Activated CD4-positive, alpha-beta memory T cell treated with anti-CD3 and anti-CD28 coated beads, Interleukin-2, amount 10 ng/mL, durations not matched to agents 7 days and 5 days (primary cell): ENCODE results near the gene USF3. TPM values are rescaled to one million over a fixed set of nuclear protein-coding genes. Genes with fewer than 3 reads are reported as not detected.

Experiments
- CTCF ChIA-PET: fragments of 350-600 bp; sonication (Branson Sonifier 250); formaldehyde crosslinking; loops from one replicate; lab custom pipeline; 2021; ENCODE audit warnings: antibody characterized with exemption, inconsistent platforms; lab: Charles Lee
- POLR2A ChIA-PET: fragments of 350-600 bp; sonication (Branson Sonifier 250); formaldehyde crosslinking; loops from one replicate; lab custom pipeline; 2021; ENCODE audit warnings: antibody characterized with exemption; lab: Charles Lee
- DNase-seq: peaks from one replicate; pipeline ENCODE4 v3.0.0-alpha.2; 2020
- H3K27ac Mint-ChIP-seq: one replicate; pipeline ENCODE4 v1.8.0; 2021; ENCODE audit warnings: mild to moderate bottlenecking, mixed read lengths
- H3K27me3 Mint-ChIP-seq: one replicate; pipeline ENCODE4 v1.8.0; 2021; ENCODE audit warnings: mixed read lengths
- H3K36me3 Mint-ChIP-seq: one replicate; pipeline ENCODE4 v1.8.0; 2021; ENCODE audit warnings: low read depth, mixed read lengths
- H3K4me1 Mint-ChIP-seq: one replicate; pipeline ENCODE4 v1.8.0; 2021; ENCODE audit warnings: mixed read lengths
- H3K4me3 Mint-ChIP-seq: one replicate; pipeline ENCODE4 v1.8.0; 2021; ENCODE audit warnings: mild to moderate bottlenecking, mixed read lengths
- H3K9me3 Mint-ChIP-seq: one replicate; pipeline ENCODE4 v1.8.0; 2021; ENCODE audit warnings: mixed read lengths
- total RNA-seq, 2 experiments: library from RNA; stranded (reverse); gene quantifications; one replicate each; pipeline ENCODE4 v1.2.3, GENCODE V29; 2021

Gene USF3
- total RNA-seq, 2 experiments from 2014 or later = 19.9 to 20.1 TPM

DNA sequence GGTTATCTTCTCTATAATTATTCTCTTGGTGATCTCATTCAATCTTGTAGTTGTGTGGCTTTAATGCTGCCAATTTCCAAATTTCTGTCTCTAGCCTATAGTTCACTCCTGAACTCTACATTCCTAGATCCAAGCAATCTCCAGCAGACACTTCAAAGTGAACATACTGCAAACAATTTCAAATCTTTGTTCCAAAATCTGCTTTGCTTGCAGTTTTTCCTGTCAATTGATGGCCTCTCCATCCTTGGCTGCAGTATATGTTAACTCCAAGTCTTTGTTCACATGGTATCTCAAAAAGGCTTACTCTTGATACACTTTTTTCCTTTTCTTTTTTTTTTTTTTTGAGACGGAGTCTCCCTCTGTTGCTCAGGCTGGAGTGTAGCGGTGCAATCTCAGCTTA lies 32.2 kb upstream of the USF3 start:
- H3K27ac Mint-ChIP-seq = no peak overlapping the region
- POLR2A ChIA-PET = no interaction called here
- H3K4me3 Mint-ChIP-seq = no peak overlapping the region
- CTCF ChIA-PET = no interaction called here
- H3K4me1 Mint-ChIP-seq = peaks cover 4% of the 10 kb centered on the region
- H3K36me3 Mint-ChIP-seq = peaks cover 16% of the 10 kb centered on the region
- no peak for DNase-seq
- H3K27me3 Mint-ChIP-seq = no peaks in the 10 kb centered on the region
- H3K9me3 Mint-ChIP-seq = no peaks in the 10 kb centered on the region

DNA sequence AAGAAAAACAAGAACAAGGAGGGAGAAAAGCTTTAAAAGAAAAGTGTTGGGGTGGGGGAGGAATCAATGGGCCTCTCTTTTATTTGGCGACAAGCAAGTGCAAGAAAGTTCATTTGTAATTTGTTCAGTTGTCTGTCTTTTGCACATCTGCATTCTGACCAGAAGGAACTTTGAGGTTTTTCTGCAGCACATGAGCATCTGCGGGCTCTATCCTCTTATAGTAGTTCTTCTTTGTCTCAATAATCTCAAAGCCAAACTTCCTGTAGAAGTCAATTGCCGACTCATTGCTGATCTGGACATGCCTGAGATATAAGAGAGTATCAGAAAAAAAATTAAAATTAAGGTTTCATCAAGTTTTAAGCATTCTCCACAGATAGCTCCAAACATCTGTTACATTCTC lies 25.2 kb upstream of the USF3 start:
- POLR2A ChIA-PET = interaction anchor here (1.0 kb wide), 1 partner anchor 25 kb away, joined by 3 read pairs; the partner anchor contains the start of gene USF3
- no peak for DNase-seq
- no peak overlapping the region for H3K4me3 Mint-ChIP-seq
- CTCF ChIA-PET = interaction anchor here (1.0 to 2.6 kb wide), 4 partner anchors 9 to 24 kb away, joined by 5 to 9 read pairs (median 5); partner anchors contain the start of gene NAA50
- H3K4me1 Mint-ChIP-seq = peaks cover 4% of the 10 kb centered on the region
- H3K27me3 Mint-ChIP-seq = no peaks in the 10 kb centered on the region
- peaks cover 49% of the 10 kb centered on the region for H3K36me3 Mint-ChIP-seq
- H3K9me3 Mint-ChIP-seq = no peaks in the 10 kb centered on the region
- H3K27ac Mint-ChIP-seq = no peak overlapping the region

DNA sequence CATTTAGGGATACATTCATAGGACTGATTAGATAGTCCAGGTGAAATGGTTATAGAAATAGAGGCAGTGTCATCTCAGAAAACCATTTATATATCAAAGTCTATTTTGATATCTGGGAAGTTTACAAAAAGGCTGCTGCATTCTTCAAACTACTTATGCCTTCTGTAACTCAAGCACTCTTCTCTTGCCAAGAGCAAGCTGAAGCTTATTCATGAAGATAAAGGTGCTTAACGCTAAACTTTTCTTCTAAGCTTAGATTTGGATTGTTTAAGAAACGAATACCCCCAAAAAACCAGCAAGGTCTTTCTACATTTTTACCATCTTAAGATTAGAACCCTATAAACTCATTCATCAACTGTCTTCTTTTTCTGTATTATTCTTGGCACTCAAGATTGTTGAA lies 23.3 kb upstream of the USF3 start:
- ChIA-PET CTCF (no interaction called here), POLR2A (no interaction called here)
- Mint-ChIP-seq H3K4me3 (no peak overlapping the region), H3K27ac (no peak overlapping the region), H3K4me1 (peaks cover 4% of the 10 kb centered on the region), H3K36me3 (peaks cover 54% of the 10 kb centered on the region), H3K9me3 (no peaks in the 10 kb centered on the region), H3K27me3 (no peaks in the 10 kb centered on the region)
- no peak for DNase-seq

DNA sequence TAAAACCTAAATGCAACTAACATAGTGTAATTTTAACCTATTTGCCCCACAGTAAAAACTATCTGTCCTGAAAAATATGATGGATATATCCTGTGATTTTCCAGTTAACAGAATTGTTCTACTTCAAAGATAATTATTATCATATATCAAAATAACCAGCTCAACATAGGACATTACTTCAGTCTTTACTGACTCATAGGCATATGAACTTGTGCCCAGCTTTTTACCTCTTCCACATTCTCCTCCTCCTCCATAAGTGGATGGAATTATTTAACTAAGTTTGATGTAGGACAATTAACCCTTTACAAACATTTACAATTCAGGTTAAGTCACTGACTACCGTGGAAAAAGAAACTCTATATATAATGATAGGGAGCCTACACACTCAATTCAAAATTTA lies 22.9 kb upstream of the USF3 start:
- no peak for DNase-seq
- Mint-ChIP-seq H3K36me3 (peaks cover 52% of the 10 kb centered on the region), H3K4me1 (peaks cover 4% of the 10 kb centered on the region), H3K27me3 (no peaks in the 10 kb centered on the region), H3K4me3 (no peak overlapping the region), H3K9me3 (no peaks in the 10 kb centered on the region), H3K27ac (no peak overlapping the region)
- POLR2A ChIA-PET = no interaction called here
- CTCF ChIA-PET = no interaction called here

DNA sequence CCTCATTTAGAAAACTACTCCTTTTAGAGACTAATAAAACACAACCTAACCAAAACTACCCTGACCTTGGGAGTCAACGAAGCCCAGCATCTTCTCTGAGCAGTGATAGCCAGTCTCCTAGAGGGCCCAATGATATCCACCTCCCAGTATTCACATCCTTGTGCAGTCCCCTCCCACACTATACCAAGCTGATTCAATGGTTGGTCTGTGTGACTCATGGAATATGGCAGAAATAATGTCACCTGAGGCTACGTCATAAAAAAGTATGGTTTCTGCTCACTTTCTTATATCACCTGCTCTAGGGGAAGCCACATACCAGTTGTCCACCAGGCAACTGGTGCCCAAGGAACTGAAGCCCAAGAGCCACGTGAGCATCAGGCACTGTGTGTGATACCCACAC lies 21.4 kb upstream of the USF3 start:
- no peaks in the 10 kb centered on the region for H3K27me3 Mint-ChIP-seq

DNA sequence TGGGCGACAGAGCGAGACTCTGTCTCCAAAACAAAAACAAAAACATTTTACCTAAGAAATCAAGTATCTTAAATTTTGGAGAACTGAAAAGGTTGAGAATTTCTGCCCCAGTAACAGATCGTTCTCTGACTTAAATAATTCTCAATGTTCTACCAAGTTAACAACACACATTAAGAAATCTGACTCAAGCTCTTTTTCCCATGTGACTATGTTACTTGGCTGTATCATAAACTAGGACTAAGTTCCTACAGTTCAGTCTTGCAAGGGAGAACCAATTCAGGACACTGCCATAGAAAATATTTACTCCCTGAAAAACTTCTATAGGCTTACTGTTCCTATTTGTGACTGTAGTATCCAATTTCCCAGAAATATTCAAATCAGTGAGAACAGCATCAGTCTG lies 20.9 kb upstream of the USF3 start:
- CTCF ChIA-PET = interaction anchor here (1.8 kb wide), 1 partner anchor 19 kb away, joined by 5 read pairs; no protein-coding TSS in a partner anchor
- H3K9me3 Mint-ChIP-seq = no peaks in the 10 kb centered on the region
- H3K27me3 Mint-ChIP-seq = peaks cover 3% of the 10 kb centered on the region
- no peak overlapping the region for H3K27ac Mint-ChIP-seq
- POLR2A ChIA-PET = interaction anchor here (0.9 kb wide), 1 partner anchor 20 kb away, joined by 3 read pairs; no protein-coding TSS in a partner anchor
- H3K36me3 Mint-ChIP-seq = peaks cover 35% of the 10 kb centered on the region
- no peak for DNase-seq
- H3K4me1 Mint-ChIP-seq = peaks cover 6% of the 10 kb centered on the region
- no peak overlapping the region for H3K4me3 Mint-ChIP-seq

More for the DNA sequence above, 21.4 kb upstream of the USF3 start:
- CTCF ChIA-PET = no interaction called here
- POLR2A ChIA-PET = no interaction called here
- H3K9me3 Mint-ChIP-seq = no peaks in the 10 kb centered on the region
- peaks cover 40% of the 10 kb centered on the region for H3K36me3 Mint-ChIP-seq
- peaks cover 4% of the 10 kb centered on the region for H3K4me1 Mint-ChIP-seq
- no peak for DNase-seq
- H3K27ac Mint-ChIP-seq = no peak overlapping the region
- H3K4me3 Mint-ChIP-seq = no peak overlapping the region

DNA sequence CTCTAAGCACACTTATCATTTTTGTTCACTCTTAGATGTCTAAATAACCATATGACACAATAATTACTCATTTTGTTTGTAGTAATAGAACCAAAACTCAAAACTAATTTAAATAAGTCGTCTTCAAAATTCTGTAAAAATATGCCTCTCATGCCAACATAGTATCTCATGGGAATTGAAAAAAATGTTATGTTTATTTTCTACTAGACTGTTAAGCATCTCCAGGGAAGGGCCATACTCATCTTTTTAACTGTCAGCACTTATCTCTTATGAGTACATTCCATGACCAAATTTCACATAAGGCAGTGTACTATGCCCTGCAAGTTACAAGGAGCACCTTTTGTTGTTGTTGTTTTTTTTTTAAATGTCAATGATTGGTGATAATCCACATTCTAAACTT lies 18.3 kb upstream of the USF3 start:
- no peak overlapping the region for H3K27ac Mint-ChIP-seq
- no peak for DNase-seq
- H3K4me3 Mint-ChIP-seq = no peak overlapping the region
- H3K27me3 Mint-ChIP-seq = peaks cover 11% of the 10 kb centered on the region
- peaks cover 5% of the 10 kb centered on the region for H3K4me1 Mint-ChIP-seq
- ChIA-PET POLR2A (no interaction called here), CTCF (no interaction called here)
- peaks cover 13% of the 10 kb centered on the region for H3K36me3 Mint-ChIP-seq
- H3K9me3 Mint-ChIP-seq = no peaks in the 10 kb centered on the region

DNA sequence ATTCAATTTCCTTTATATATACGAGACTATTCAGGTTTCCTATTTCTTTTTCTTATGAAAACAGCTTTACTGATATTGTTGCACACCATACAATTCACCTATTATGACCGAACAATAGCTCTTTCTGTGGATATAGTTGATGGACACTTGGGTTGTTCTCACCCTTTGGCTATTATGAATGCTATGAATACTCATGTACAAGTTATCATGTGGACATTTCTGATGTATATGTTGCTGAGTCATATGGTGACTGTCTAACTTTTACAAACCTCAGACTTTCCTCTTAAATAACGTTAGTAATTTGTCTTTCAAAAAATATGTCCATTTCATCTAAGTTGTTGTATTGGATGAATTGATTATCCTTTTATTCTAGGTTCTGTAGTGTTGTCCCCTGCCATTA lies 15.7 kb upstream of the USF3 start:
- CTCF ChIA-PET = interaction anchor here (1.0 kb wide), 1 partner anchor 9 kb away, joined by 5 read pairs; no protein-coding TSS in a partner anchor
- peaks cover 8% of the 10 kb centered on the region for H3K36me3 Mint-ChIP-seq

DNA sequence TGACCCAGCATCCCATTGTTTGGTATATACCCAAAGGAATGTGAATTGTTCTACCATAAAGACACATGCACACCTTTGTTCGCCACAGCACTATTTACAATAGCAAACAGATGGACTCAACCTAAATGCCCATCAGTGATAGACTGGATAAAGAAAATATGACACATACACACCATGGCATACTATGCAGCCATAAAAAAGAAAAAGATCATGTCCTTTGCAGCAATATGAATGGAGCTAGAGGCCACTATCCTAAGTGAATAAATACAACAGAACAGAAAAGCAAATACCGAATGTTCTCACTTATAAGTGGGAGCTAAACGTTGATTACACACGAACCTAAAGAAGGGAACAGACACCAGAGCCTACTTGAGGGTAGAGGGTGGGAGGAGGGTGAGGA lies 11.4 kb upstream of the USF3 start:
- Mint-ChIP-seq H3K27ac (no peak overlapping the region), H3K4me1 (peaks cover 5% of the 10 kb centered on the region), H3K27me3 (peaks cover 15% of the 10 kb centered on the region), H3K9me3 (no peaks in the 10 kb centered on the region), H3K36me3 (no peaks in the 10 kb centered on the region), H3K4me3 (no peak overlapping the region)
- POLR2A ChIA-PET = interaction anchor here (1.7 kb wide), 1 partner anchor 11 kb away, joined by 4 read pairs; the partner anchor contains the start of gene USF3
- no peak for DNase-seq
- CTCF ChIA-PET = no interaction called here

More for the DNA sequence above, 15.7 kb upstream of the USF3 start:
- H3K27me3 Mint-ChIP-seq = peaks cover 15% of the 10 kb centered on the region
- peaks cover 5% of the 10 kb centered on the region for H3K4me1 Mint-ChIP-seq
- no peak for DNase-seq
- no peak overlapping the region for H3K27ac Mint-ChIP-seq
- H3K4me3 Mint-ChIP-seq = no peak overlapping the region
- POLR2A ChIA-PET = interaction anchor here (0.7 to 0.9 kb wide), 2 partner anchors 13 to 16 kb away, joined by 3 to 4 read pairs; partner anchors contain the start of gene USF3
- no peaks in the 10 kb centered on the region for H3K9me3 Mint-ChIP-seq

DNA sequence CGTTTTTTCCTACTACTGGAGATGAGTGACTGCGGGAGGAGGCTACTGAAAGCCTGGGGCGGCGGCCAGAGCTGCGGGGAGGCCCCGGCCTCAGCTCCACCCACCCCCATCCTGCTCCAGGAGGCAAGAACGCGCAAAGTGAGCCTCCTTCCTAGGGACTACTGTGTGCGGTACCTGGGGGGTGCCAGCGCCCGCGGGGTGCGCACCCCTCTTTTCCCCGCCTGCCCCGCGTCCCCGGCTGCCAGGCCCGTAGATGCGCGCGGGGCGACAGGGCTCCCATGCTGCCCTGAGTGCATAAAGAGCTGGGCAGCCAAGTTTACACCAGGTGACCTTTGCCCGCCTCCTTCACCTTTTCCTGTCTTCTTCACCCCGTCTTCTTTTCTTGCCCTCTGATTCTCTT lies 2.5 kb upstream of the USF3 start:
- Mint-ChIP-seq H3K27ac (no peak overlapping the region), H3K4me3 (no peak overlapping the region), H3K9me3 (no peaks in the 10 kb centered on the region), H3K4me1 (peaks cover 14% of the 10 kb centered on the region), H3K36me3 (peaks cover 5% of the 10 kb centered on the region), H3K27me3 (no peaks in the 10 kb centered on the region)
- ChIA-PET POLR2A (interaction anchor here (1.3 to 6.3 kb wide), 4 partner anchors 13 to 92 kb away, joined by 3 to 58 read pairs (median 6); partner anchors contain the start of genes ATP6V1A and NAA50), CTCF (interaction anchor here (4.9 kb wide), 1 partner anchor 47 kb away, joined by 26 read pairs; the partner anchor contains the start of genes ATP6V1A and NAA50)
- DNase-seq = peak; percentile 20

DNA sequence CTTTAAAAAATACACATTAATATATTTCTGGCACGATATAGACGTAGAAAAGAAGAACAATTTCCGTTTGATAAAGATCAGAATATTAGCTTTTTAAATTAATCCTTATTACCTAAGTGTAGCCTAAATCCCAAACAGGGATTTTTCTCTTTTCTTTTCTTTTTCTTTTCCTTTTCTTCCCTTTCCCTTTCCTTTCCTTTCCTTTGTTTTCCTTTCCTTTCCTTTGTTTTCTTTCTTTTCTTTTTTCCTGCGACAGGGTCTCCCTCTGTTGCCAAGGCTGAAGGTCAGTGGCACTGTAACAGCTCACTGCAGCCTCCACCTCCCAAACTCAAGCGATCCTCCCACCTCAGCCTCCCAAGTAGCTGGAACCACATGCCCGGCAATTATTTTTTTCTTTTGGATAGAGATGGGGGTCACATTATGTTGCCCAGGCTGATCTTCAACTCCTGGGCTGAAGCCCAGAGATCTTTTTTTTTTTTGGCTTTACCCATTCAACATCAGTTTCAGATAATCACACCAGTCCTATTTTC lies 1.8 kb upstream of the USF3 start:
- ChIA-PET POLR2A (interaction anchor here (1.0 to 6.3 kb wide), 6 partner anchors 14 to 1448 kb away, joined by 3 to 58 read pairs (median 4); partner anchors contain the start of genes ATP6V1A and NAA50), CTCF (interaction anchor here (4.9 kb wide), 1 partner anchor 47 kb away, joined by 26 read pairs; the partner anchor contains the start of genes ATP6V1A and NAA50)
- Mint-ChIP-seq H3K27me3 (no peaks in the 10 kb centered on the region), H3K9me3 (no peaks in the 10 kb centered on the region), H3K4me1 (peaks cover 17% of the 10 kb centered on the region), H3K36me3 (peaks cover 10% of the 10 kb centered on the region), H3K4me3 (no peak overlapping the region), H3K27ac (no peak overlapping the region)
- no peak for DNase-seq

DNA sequence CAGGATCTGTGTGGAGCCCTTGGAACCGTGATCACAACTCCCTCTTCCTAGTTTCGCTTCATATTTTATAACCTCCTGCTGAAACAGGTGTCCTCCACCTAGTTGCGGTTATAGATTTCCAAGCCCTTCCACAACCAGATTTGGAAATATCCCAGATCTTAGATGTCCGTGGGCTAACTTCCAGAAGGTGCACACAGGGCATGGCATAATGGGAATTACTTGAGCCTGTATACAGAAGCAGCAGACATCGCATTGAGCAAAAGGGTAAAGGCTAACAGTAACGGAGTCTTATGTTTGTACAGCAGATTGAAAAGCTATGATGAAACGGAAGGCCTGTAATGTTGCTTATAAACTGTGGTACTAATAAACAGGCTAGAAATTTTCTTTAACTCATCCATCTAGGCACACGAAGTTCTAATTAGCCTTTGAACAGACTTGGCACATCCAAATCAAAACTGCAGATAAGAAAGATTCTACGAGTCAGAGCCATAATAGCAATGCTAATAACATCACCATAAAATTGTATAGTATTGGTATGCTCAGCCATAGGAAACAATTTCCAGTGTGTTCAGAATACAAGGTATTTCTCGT lies 1.2 kb upstream of the USF3 start:
- Mint-ChIP-seq H3K4me3 (no peak overlapping the region), H3K4me1 (peaks cover 17% of the 10 kb centered on the region), H3K27ac (no peak overlapping the region), H3K27me3 (no peaks in the 10 kb centered on the region), H3K9me3 (no peaks in the 10 kb centered on the region), H3K36me3 (peaks cover 13% of the 10 kb centered on the region)
- POLR2A ChIA-PET = interaction anchor here (0.6 to 6.3 kb wide), 5 partner anchors 15 to 1448 kb away, joined by 3 to 58 read pairs (median 4); partner anchors contain the start of genes ATP6V1A and NAA50
- DNase-seq = no peak
- CTCF ChIA-PET = interaction anchor here (4.9 kb wide), 1 partner anchor 48 kb away, joined by 26 read pairs; the partner anchor contains the start of genes ATP6V1A and NAA50
